Endothelial cell of umbilical vein (primary cell): ENCODE results near the gene CCDC57. TPM values are rescaled to one million over a fixed set of nuclear protein-coding genes. Genes with fewer than 3 reads are reported as not detected.

ENCODE experiments used
- BruUV-seq: library from RNA; stranded (reverse); fragments of 400-500 nt; replicated peaks from 2 replicates; lab custom pipeline; 2021; lab: Mats Ljungman, UMichigan
- CTCF ChIA-PET: fragments of 300-600, 350-600 bp; sonication (Branson Sonifier 250); formaldehyde crosslinking; loops from one replicate; lab custom pipeline; 2021; ENCODE audit warnings: antibody characterized with exemption, inconsistent platforms; lab: Charles Lee
- POLR2A ChIA-PET: fragments of 300-600, 350-600 bp; sonication (Branson Sonifier 250); formaldehyde crosslinking; loops from one replicate; lab custom pipeline; 2021; ENCODE audit warnings: antibody characterized with exemption, inconsistent platforms; lab: Charles Lee
- DNase-seq: peaks from one replicate; pipeline ENCODE4 v3.0.0-alpha.2; 2011; ENCODE audit warnings: low read depth, low spot score
- FAIRE-seq: peaks from 2 replicates; lab custom pipeline; 2011; peaks lifted over from hg19 to GRCh38; lab: Jason Lieb, UNC
- H2AFZ ChIP-seq: 2 replicates; pipeline ENCODE4 v1.6.0; 2012; ENCODE audit warnings: low read depth, low read length, control low read depth, inconsistent platforms
- H3K27ac ChIP-seq: 2 replicates; pipeline ENCODE4 v1.5.1; 2011; ENCODE audit warnings: low read depth, mild to moderate bottlenecking, control low read depth, low read length, moderate library complexity; ENCODE audit not compliant: insufficient read depth
- H3K27me3 ChIP-seq, 2 experiments: 2 replicates each; pipeline versions ENCODE4 v1.6.0 to v1.6.1; 2011; ENCODE audit warnings: low read length in 2 of 2, mixed read lengths in 1 of 2; ENCODE audit not compliant: control insufficient read depth in 2 of 2, insufficient read depth in 2 of 2
- H3K36me3 ChIP-seq, 2 experiments: 2 replicates in 1 of 2; 3 replicates in 1 of 2; pipeline ENCODE4 v1.5.1; 2011; ENCODE audit warnings: low read length in 2 of 2, mild to moderate bottlenecking in 1 of 2, moderate library complexity in 1 of 2; ENCODE audit not compliant: control insufficient read depth in 2 of 2, insufficient read depth in 2 of 2; ENCODE audit errors: extremely low read depth in 1 of 2
- H3K4me1 ChIP-seq: 3 replicates; pipeline ENCODE4 v1.5.1; 2011; ENCODE audit warnings: mild to moderate bottlenecking, low read length; ENCODE audit not compliant: control insufficient read depth, insufficient read depth; ENCODE audit errors: extremely low read depth
- H3K4me2 ChIP-seq: 2 replicates; pipeline ENCODE4 v1.6.1; 2011; ENCODE audit warnings: low read length, control low read depth, mixed read lengths; ENCODE audit not compliant: insufficient read depth
- H3K4me3 ChIP-seq, 3 experiments: fragments of 200-600 bp in 1 of 3; sonication (generic), shearing (Covaris generic) in 1 of 3; replicated peaks in 1 of 3; 2 replicates each; pipeline ENCODE4 v1.5.1; 2011 to 2016; ENCODE audit warnings: control low read depth in 3 of 3, low read length in 3 of 3, mild to moderate bottlenecking in 2 of 3, inconsistent platforms in 1 of 3, low read depth in 1 of 3, moderate library complexity in 1 of 3; ENCODE audit not compliant: insufficient read depth in 1 of 3
- H3K79me2 ChIP-seq: 2 replicates; pipeline ENCODE4 v1.6.0; 2012; ENCODE audit warnings: low read length, inconsistent platforms; ENCODE audit not compliant: control insufficient read depth, insufficient read depth
- H3K9ac ChIP-seq: replicated peaks from 2 replicates; pipeline ENCODE3; 2011; ENCODE audit warnings: low read length, control low read depth; ENCODE audit not compliant: insufficient read depth; ENCODE audit errors: extremely low read depth
- H3K9me1 ChIP-seq: replicated peaks from 3 replicates; pipeline ENCODE4 v1.6.0; 2011; ENCODE audit warnings: mild to moderate bottlenecking, low read length; ENCODE audit not compliant: control insufficient read depth, insufficient read depth; ENCODE audit errors: extremely low read depth
- H3K9me3 ChIP-seq: replicated peaks from 2 replicates; pipeline ENCODE4 v1.5.1; 2012; ENCODE audit warnings: low read length, inconsistent platforms; ENCODE audit not compliant: control insufficient read depth, insufficient read depth
- H4K20me1 ChIP-seq: replicated peaks from 2 replicates; pipeline ENCODE3; 2011; ENCODE audit warnings: mild to moderate bottlenecking, low read length; ENCODE audit not compliant: control insufficient read depth, insufficient read depth; ENCODE audit errors: extremely low read depth
- EZH2 ChIP-seq: IDR thresholded peaks from 2 replicates; pipeline ENCODE4 v1.6.1; 2012; ENCODE audit warnings: borderline replicate concordance, low read depth, mild to moderate bottlenecking, moderate library complexity, low read length, inconsistent platforms; ENCODE audit not compliant: severe bottlenecking
- FOS ChIP-seq: IDR thresholded peaks from 2 replicates; pipeline ENCODE4 v1.6.1; 2011; ENCODE audit warnings: mild to moderate bottlenecking, low read length, moderate library complexity, borderline replicate concordance; ENCODE audit not compliant: insufficient read depth
- GATA2 ChIP-seq: IDR thresholded peaks from 2 replicates; pipeline ENCODE4 v1.7.0; 2011; ENCODE audit warnings: low read depth, mild to moderate bottlenecking, moderate library complexity, mixed read lengths, low read length; ENCODE audit not compliant: insufficient read length, insufficient read depth
- JUN ChIP-seq: IDR thresholded peaks from 2 replicates; pipeline ENCODE4 v1.6.1; 2011; ENCODE audit warnings: borderline replicate concordance, low read depth; ENCODE audit not compliant: insufficient read length, insufficient read depth
- MAX ChIP-seq: IDR thresholded peaks from 2 replicates; pipeline ENCODE4 v1.6.1; 2011; ENCODE audit not compliant: insufficient read depth, insufficient read length
- MYC ChIP-seq: IDR thresholded peaks from one replicate; pipeline ENCODE4 v1.6.1; 2011; ENCODE audit warnings: mild to moderate bottlenecking, low read depth, low read length
- POLR2A ChIP-seq: IDR thresholded peaks from 2 replicates; pipeline ENCODE4 v1.6.1; 2012; ENCODE audit warnings: low read depth, mild to moderate bottlenecking, control low read depth, low read length
- POLR2AphosphoS5 ChIP-seq: IDR thresholded peaks from 2 replicates; pipeline ENCODE4 v1.6.1; 2012; ENCODE audit warnings: low read depth, mild to moderate bottlenecking, control low read depth, low read length, moderate library complexity; ENCODE audit not compliant: insufficient read depth
- dilution Hi-C: fragments of 300-500 bp; cut with MboI; formaldehyde crosslinking; loops from one replicate; pipeline ENCODE4 v1.15.0; 2019; ENCODE audit warnings: low sequenced_read_pairs; ENCODE audit not compliant: extremely low pct_ligation_motif_present
- intact Hi-C: fragments of 100-400 bp; cut with micrococcal nuclease; formaldehyde crosslinking; loops from one replicate; pipeline ENCODE4 v1.10.0; 2022
- polyA plus RNA-seq, 4 experiments: library from polyadenylated mRNA; depleted of rRNA in 3 of 4; stranded (reverse) in 3 of 4; unstranded in 1 of 4; fragments of >200 nt; gene quantifications; 2 replicates each; pipeline versions ENCODE4 v1.2.1 to v1.2.3, GENCODE V29; 2011 to 2012; ENCODE audit warnings: missing spikeins in 1 of 4
- total RNA-seq: library from RNA; stranded (reverse); gene quantifications from 2 replicates; pipeline ENCODE4 v1.2.3, GENCODE V29; 2021
- TF ChIP-seq, protein P1 (sequence below), 2 donors: IDR thresholded peaks; 1 replicate in 1 of 2; 2 replicates in 1 of 2; pipeline ENCODE4 v1.5.1; 2011; ENCODE audit warnings: low read length in 2 of 2, mild to moderate bottlenecking in 2 of 2, moderate library complexity in 2 of 2, control low read depth in 1 of 2, inconsistent platforms in 1 of 2, low read depth in 1 of 2; ENCODE audit not compliant: insufficient read depth in 1 of 2; ENCODE audit errors: extremely low read depth in 1 of 2

Gene CCDC57
- total and polyA plus RNA-seq, 2 donors (not counting 3 experiments of a cell fraction or from before 2014, with no cell fraction given), result 18.6 to 31.6 TPM

DNA sequence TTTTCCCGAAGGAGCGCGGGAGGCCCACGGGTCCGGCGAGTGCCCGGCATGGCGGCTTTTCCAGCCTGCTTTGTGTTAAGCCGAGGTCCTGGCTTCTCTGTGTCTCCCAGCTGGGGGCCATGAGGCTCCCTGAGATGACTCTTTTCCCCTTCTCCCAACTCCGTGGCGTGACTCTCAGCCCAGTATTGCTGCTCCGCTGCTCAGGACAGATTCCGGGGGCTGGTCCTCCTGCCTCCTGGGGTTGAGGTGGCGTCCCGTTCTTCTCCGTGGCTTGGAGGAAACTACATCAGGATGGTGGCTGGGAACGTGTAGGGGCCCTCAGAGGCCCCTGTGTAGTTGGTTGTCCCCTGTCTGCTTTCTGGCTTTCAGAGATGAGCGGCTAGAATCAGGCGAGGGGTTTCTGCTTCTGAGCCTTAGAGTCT is 160.0 kb downstream of the CCDC57 start:
- Histone ChIP-seq H3K79me2 (peaks cover 11% of the 10 kb centered on the region), H3K27ac (no peak overlapping the region), H3K36me3 (peaks cover 12 to 37% of the 10 kb centered on the region in 2 experiments), H3K9ac (peak overlapping the region; percentile 61), H2AFZ (no peak overlapping the region), H3K9me1 (no peaks in the 10 kb centered on the region), H3K27me3 (no peaks in the 10 kb centered on the region), H3K4me3 (peak overlapping the region; percentile 65 to 89 (median 76)), H4K20me1 (no peaks in the 10 kb centered on the region), H3K4me2 (peak overlapping the region; percentile 78), H3K4me1 (peaks cover 11% of the 10 kb centered on the region), H3K9me3 (no peaks in the 10 kb centered on the region)
- BruUV-seq, result no TSS peak
- no peak for FAIRE-seq
- ChIA-PET CTCF (interaction anchor here (1.0 to 3.8 kb wide), 4 partner anchors 15 to 93 kb away, joined by 3 to 19 read pairs (median 12); partner anchors contain the start of genes DCXR and RAC3), POLR2A (no interaction called here)
- no peak for TF ChIP-seq POLR2AphosphoS5
- TF ChIP-seq MYC, result no peak
- no peak for TF ChIP-seq JUN
- no peak for TF ChIP-seq FOS
- TF ChIP-seq GATA2, result no peak
- no peak for TF ChIP-seq EZH2
- TF ChIP-seq MAX, result no peak
- no peak for TF ChIP-seq POLR2A
- TF ChIP-seq, protein P1, sequence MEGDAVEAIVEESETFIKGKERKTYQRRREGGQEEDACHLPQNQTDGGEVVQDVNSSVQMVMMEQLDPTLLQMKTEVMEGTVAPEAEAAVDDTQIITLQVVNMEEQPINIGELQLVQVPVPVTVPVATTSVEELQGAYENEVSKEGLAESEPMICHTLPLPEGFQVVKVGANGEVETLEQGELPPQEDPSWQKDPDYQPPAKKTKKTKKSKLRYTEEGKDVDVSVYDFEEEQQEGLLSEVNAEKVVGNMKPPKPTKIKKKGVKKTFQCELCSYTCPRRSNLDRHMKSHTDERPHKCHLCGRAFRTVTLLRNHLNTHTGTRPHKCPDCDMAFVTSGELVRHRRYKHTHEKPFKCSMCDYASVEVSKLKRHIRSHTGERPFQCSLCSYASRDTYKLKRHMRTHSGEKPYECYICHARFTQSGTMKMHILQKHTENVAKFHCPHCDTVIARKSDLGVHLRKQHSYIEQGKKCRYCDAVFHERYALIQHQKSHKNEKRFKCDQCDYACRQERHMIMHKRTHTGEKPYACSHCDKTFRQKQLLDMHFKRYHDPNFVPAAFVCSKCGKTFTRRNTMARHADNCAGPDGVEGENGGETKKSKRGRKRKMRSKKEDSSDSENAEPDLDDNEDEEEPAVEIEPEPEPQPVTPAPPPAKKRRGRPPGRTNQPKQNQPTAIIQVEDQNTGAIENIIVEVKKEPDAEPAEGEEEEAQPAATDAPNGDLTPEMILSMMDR (IDR thresholded peaks at IDR 0.05; ENCODE audit: extremely low read depth in 1 of 2, insufficient read depth in 1 of 2, low read depth in 1 of 2, low read length in 2 of 2), result no peak
- intact Hi-C loops (loop anchor here (2.0 kb wide), 1 partner anchor 16 kb away; the partner anchor contains the start of gene DCXR), dilution Hi-C loops (no loop called here)
- DNase-seq, result no peak
